Measurements from ENCODE around the gene WNT16.

GRCh38 chr7:121305109-121305508 lies 23.7 kb upstream of the WNT16 start:
- TF ChIP-seq, protein P1, sequence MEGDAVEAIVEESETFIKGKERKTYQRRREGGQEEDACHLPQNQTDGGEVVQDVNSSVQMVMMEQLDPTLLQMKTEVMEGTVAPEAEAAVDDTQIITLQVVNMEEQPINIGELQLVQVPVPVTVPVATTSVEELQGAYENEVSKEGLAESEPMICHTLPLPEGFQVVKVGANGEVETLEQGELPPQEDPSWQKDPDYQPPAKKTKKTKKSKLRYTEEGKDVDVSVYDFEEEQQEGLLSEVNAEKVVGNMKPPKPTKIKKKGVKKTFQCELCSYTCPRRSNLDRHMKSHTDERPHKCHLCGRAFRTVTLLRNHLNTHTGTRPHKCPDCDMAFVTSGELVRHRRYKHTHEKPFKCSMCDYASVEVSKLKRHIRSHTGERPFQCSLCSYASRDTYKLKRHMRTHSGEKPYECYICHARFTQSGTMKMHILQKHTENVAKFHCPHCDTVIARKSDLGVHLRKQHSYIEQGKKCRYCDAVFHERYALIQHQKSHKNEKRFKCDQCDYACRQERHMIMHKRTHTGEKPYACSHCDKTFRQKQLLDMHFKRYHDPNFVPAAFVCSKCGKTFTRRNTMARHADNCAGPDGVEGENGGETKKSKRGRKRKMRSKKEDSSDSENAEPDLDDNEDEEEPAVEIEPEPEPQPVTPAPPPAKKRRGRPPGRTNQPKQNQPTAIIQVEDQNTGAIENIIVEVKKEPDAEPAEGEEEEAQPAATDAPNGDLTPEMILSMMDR (conservative IDR thresholded peaks at IDR 0.05 in 1 of 2, IDR thresholded peaks at IDR 0.05 in 1 of 2; ENCODE audit: low read depth in 1 of 2, low read length in 2 of 2), result no peak
- TF ChIP-seq EZH2 (IDR thresholded peaks at IDR 0.05; ENCODE audit: low read length, missing control alignments), result no peak

Data from fibroblast of lung (primary cell).